Esophagus muscularis mucosa (tissue), 4 donors: Measurements from ENCODE around the gene HOXC11. TPM values are rescaled to one million over a fixed set of nuclear protein-coding genes. Genes with fewer than 3 reads are reported as not detected.

ENCODE experiments used
- DNase-seq: peaks from one replicate; pipeline ENCODE4 v3.0.0-alpha.2; 2017; ENCODE audit errors: extremely low spot score
- H3K27ac ChIP-seq, 4 donors: fragments of 200-600 bp; sonication (generic); replicated peaks in 1 of 4; 1 replicate in 3 of 4; 2 replicates in 1 of 4; pipeline ENCODE4 v1.5.1; 2016 to 2019; ENCODE audit warnings: mild to moderate bottlenecking in 1 of 4
- H3K27me3 ChIP-seq, 4 donors: fragments of 200-600 bp; sonication (generic); one replicate each; pipeline versions ENCODE4 v1.5.1 to v1.6.0; 2016 to 2019
- H3K36me3 ChIP-seq, 4 donors: fragments of 200-600 bp; sonication (generic); one replicate each; pipeline ENCODE4 v1.5.1; 2016 to 2019
- H3K4me1 ChIP-seq, 4 donors: fragments of 200-600 bp; sonication (generic); one replicate each; pipeline ENCODE4 v1.5.1; 2016 to 2019
- H3K4me3 ChIP-seq, 4 donors: fragments of 200-600 bp; sonication (generic); 1 replicate in 2 of 4; 2 replicates in 2 of 4; pipeline ENCODE4 v1.5.1; 2016 to 2019; ENCODE audit warnings: mild to moderate bottlenecking in 4 of 4, moderate library complexity in 1 of 4
- H3K9me3 ChIP-seq, 4 donors: fragments of 200-600 bp; sonication (generic); 1 replicate in 3 of 4; 2 replicates in 1 of 4; pipeline ENCODE4 v1.5.1; 2016 to 2019
- CTCF ChIP-seq, 3 experiments: fragments of 200-600 bp in 2 of 3; fragments of 450-650 bp in 1 of 3; sonication (generic) in 2 of 3; IDR thresholded peaks; one replicate each; pipeline ENCODE4 v1.5.1; 2017 to 2019; ENCODE audit warnings: antibody characterized with exemption in 3 of 3, mild to moderate bottlenecking in 2 of 3, moderate library complexity in 1 of 3
- EP300 ChIP-seq: sonication (generic); formaldehyde crosslinking; IDR thresholded peaks from one replicate; pipeline ENCODE4 v1.6.1; 2017; ENCODE audit warnings: antibody characterized with exemption
- POLR2A ChIP-seq: fragments of 450-650 bp; IDR thresholded peaks from one replicate; pipeline ENCODE4 v1.6.1; 2017; ENCODE audit warnings: antibody characterized with exemption, moderate library complexity, mild to moderate bottlenecking, low read depth
- POLR2AphosphoS5 ChIP-seq, 2 donors: sonication (generic); formaldehyde crosslinking; IDR thresholded peaks; one replicate each; pipeline ENCODE4 v1.6.1; 2017; ENCODE audit warnings: antibody characterized with exemption in 2 of 2
- WGBS: methylation state at CpG from one replicate; pipeline ENCODE4 v1.1.5; 2018; 5-methylcytosine and 5-hydroxymethylcytosine counted together
- intact Hi-C: fragments of 100-400 bp; cut with DNase I; formaldehyde crosslinking; loops from one replicate; pipeline ENCODE4 v1.15.1; 2023
- total RNA-seq, 4 donors: library from RNA; depleted of rRNA; stranded (reverse); fragments of >200 nt; gene quantifications; one replicate each; pipeline versions ENCODE4 v1.1.0 to v1.2.1, GENCODE V29; 2016

Gene HOXC11
- total RNA-seq, 4 donors from 2014 or later = not detected

- peaks cover 9 to 100% (median 90%) of the 10 kb centered on the region in 4 donors for H3K27me3 ChIP-seq
- no peak for DNase-seq
These were observed 9.3 kb upstream of the HOXC11 start for GRCh38 chr12:53963434-53964314.

GRCh38 chr12:53964315-53964713 lies 8.6 kb upstream of the HOXC11 start:
- WGBS = 15% methylated on average over 2 of the region's 2 CpGs
- Histone ChIP-seq H3K27ac (no peak overlapping the region), H3K27me3 (peaks cover 9 to 100% (median 91%) of the 10 kb centered on the region in 4 donors)

More at GRCh38 chr12:53963434-53964314, 9.3 kb upstream of the HOXC11 start:
- intact Hi-C loops = no loop called here
- no peak overlapping the region for H3K27ac ChIP-seq
- peaks cover 4 to 40% (median 25%) of the 10 kb centered on the region in 4 donors for H3K4me1 ChIP-seq
- TF ChIP-seq POLR2AphosphoS5 (IDR thresholded peaks at IDR 0.05) = no peak
- no peak for TF ChIP-seq POLR2A
- no peaks in the 10 kb centered on the region for H3K9me3 ChIP-seq
- H3K4me3 ChIP-seq = no peak overlapping the region
- 11% methylated on average over 32 of the region's 38 CpGs for WGBS
- H3K36me3 ChIP-seq = no peaks in the 10 kb centered on the region

GRCh38 chr12:53965281-53966084 lies 7.4 kb upstream of the HOXC11 start:
- WGBS = 5% methylated on average over 18 of the region's 18 CpGs
- TF ChIP-seq POLR2A = no peak
- TF ChIP-seq EP300 = no peak
- no peak for TF ChIP-seq CTCF (IDR thresholded peaks at IDR 0.05)
- no peak for TF ChIP-seq POLR2AphosphoS5 (IDR thresholded peaks at IDR 0.05)
- Histone ChIP-seq H3K4me1 (peaks cover 4 to 39% (median 25%) of the 10 kb centered on the region in 4 donors), H3K27ac (no peak overlapping the region), H3K36me3 (no peaks in the 10 kb centered on the region), H3K9me3 (no peaks in the 10 kb centered on the region), H3K27me3 (peaks cover 9 to 100% (median 91%) of the 10 kb centered on the region in 4 donors), H3K4me3 (peak overlapping the region in 1 of 4 donors; percentile 2)
- DNase-seq = no peak
- intact Hi-C loops = no loop called here

More at GRCh38 chr12:53964315-53964713, 8.6 kb upstream of the HOXC11 start:
- Histone ChIP-seq H3K4me1 (peaks cover 4 to 40% (median 25%) of the 10 kb centered on the region in 4 donors), H3K9me3 (no peaks in the 10 kb centered on the region), H3K36me3 (no peaks in the 10 kb centered on the region), H3K4me3 (no peak overlapping the region)
- no peak for TF ChIP-seq EP300
- TF ChIP-seq POLR2A = no peak
- intact Hi-C loops = no loop called here
- no peak for DNase-seq

GRCh38 chr12:53966085-53966384 lies 6.9 kb upstream of the HOXC11 start:
- H3K36me3 ChIP-seq = no peaks in the 10 kb centered on the region
- no peak overlapping the region for H3K27ac ChIP-seq
- TF ChIP-seq CTCF (IDR thresholded peaks at IDR 0.05) (no peak), EP300 (no peak), POLR2A (no peak), POLR2AphosphoS5 (IDR thresholded peaks at IDR 0.05) (no peak)
- intact Hi-C loops = no loop called here
- no peaks in the 10 kb centered on the region for H3K9me3 ChIP-seq
- 8% methylated on average over 15 of the region's 15 CpGs for WGBS
- H3K4me1 ChIP-seq = peaks cover 2 to 33% (median 20%) of the 10 kb centered on the region in 4 donors
- peaks cover 9 to 100% (median 91%) of the 10 kb centered on the region in 4 donors for H3K27me3 ChIP-seq
- DNase-seq = no peak
- peak overlapping the region in 1 of 4 donors; percentile 2 for H3K4me3 ChIP-seq

- Histone ChIP-seq H3K27ac (no peak overlapping the region), H3K4me3 (peak overlapping the region in 1 of 4 donors; percentile 2), H3K9me3 (no peaks in the 10 kb centered on the region), H3K36me3 (no peaks in the 10 kb centered on the region), H3K27me3 (peaks cover 9 to 100% (median 90%) of the 10 kb centered on the region in 4 donors), H3K4me1 (peaks cover 0 to 28% (median 14%) of the 10 kb centered on the region in 4 donors)
- WGBS = 15% methylated on average over 36 of the region's 36 CpGs
- intact Hi-C loops = no loop called here
- no peak for TF ChIP-seq CTCF (IDR thresholded peaks at IDR 0.05)
- DNase-seq = no peak
These were observed 6.4 kb upstream of the HOXC11 start for GRCh38 chr12:53966385-53967133.
